OCI-LY7 (cell line): ENCODE measurements around the gene GALNT2. TPM values are rescaled to one million over a fixed set of nuclear protein-coding genes. Genes with fewer than 3 reads are reported as not detected.

ENCODE experiments used
- BruUV-seq: library from RNA; stranded (reverse); fragments of 400-500 nt; replicated peaks from 2 replicates; lab custom pipeline; 2021; lab: Mats Ljungman, UMichigan
- CTCF ChIA-PET: fragments of 300-600 bp; sonication (Branson Sonifier 250); formaldehyde crosslinking; loops from one replicate; lab custom pipeline; 2022; ENCODE audit warnings: antibody characterized with exemption; ENCODE audit not compliant: unreplicated experiment; lab: Charles Lee
- POLR2A ChIA-PET: fragments of 300-600 bp; sonication (Branson Sonifier 250); formaldehyde crosslinking; loops from one replicate; lab custom pipeline; 2022; ENCODE audit warnings: antibody characterized with exemption; lab: Charles Lee
- DNase-seq: peaks from one replicate; pipeline ENCODE4 v3.0.0-alpha.2; 2015; ENCODE audit warnings: low spot score
- H2AFZ ChIP-seq: fragments of 200-600 bp; sonication (generic), shearing (Covaris generic); 2 replicates; pipeline ENCODE4 v1.6.1; 2014; ENCODE audit warnings: mild to moderate bottlenecking, antibody characterized with exemption, low read length, moderate library complexity
- H3K27ac ChIP-seq: fragments of 200-600 bp; sonication (generic); 2 replicates; pipeline ENCODE4 v1.5.1; 2014; ENCODE audit warnings: mixed run types, low read depth, mild to moderate bottlenecking, moderate library complexity, low read length, inconsistent platforms; ENCODE audit not compliant: poor library complexity, severe bottlenecking
- H3K36me3 ChIP-seq: fragments of 200-600 bp; sonication (generic); 2 replicates; pipeline ENCODE4 v1.6.1; 2014; ENCODE audit warnings: mild to moderate bottlenecking, antibody characterized with exemption, low read length, moderate library complexity, mixed read lengths; ENCODE audit not compliant: insufficient read depth
- H3K4me1 ChIP-seq: fragments of 200-600 bp; sonication (generic); 2 replicates; pipeline ENCODE4 v1.5.1; 2014; ENCODE audit warnings: mild to moderate bottlenecking, low read length; ENCODE audit not compliant: insufficient read depth, poor library complexity, severe bottlenecking
- H3K4me2 ChIP-seq: fragments of 200-600 bp; sonication (generic); 2 replicates; pipeline ENCODE4 v1.6.1; 2014; ENCODE audit warnings: mild to moderate bottlenecking, low read length
- H3K4me3 ChIP-seq: fragments of 200-600 bp; sonication (generic); 2 replicates; pipeline ENCODE4 v1.5.1; 2014; ENCODE audit warnings: mild to moderate bottlenecking, low read depth, low read length; ENCODE audit not compliant: poor library complexity, severe bottlenecking
- H3K79me2 ChIP-seq: fragments of 200-600 bp; sonication (generic); 2 replicates; pipeline ENCODE4 v1.6.1; 2016; ENCODE audit warnings: low read depth, mild to moderate bottlenecking, low read length, moderate library complexity, mixed read lengths; ENCODE audit not compliant: insufficient read depth
- H3K9me2 ChIP-seq: fragments of 200-600 bp; sonication (generic); 2 replicates; pipeline ENCODE4 v1.6.1; 2016; ENCODE audit warnings: mild to moderate bottlenecking, low read length, mixed read lengths; ENCODE audit not compliant: insufficient read depth
- H3K9me3 ChIP-seq: fragments of 200-600 bp; sonication (generic); 2 replicates; pipeline ENCODE4 v1.6.1; 2014; ENCODE audit warnings: mild to moderate bottlenecking, mixed run types, low read length, mixed read lengths
- H4K20me1 ChIP-seq: fragments of 200-600 bp; sonication (generic); 2 replicates; pipeline ENCODE4 v1.6.1; 2014; ENCODE audit warnings: mild to moderate bottlenecking, antibody characterized with exemption, low read length, moderate library complexity, mixed read lengths; ENCODE audit not compliant: insufficient read depth
- CTCF ChIP-seq: fragments of 200-600 bp; sonication (generic); conservative IDR thresholded peaks from 2 replicates; pipeline ENCODE4 v1.5.1; 2014; ENCODE audit warnings: mild to moderate bottlenecking, antibody characterized with exemption, low read length, moderate library complexity, mixed read lengths
- EZH2phosphoT487 ChIP-seq: fragments of 200-600 bp; sonication (generic); IDR thresholded peaks from 2 replicates; pipeline ENCODE4 v1.6.1; 2018; ENCODE audit warnings: low read depth, borderline replicate concordance, mild to moderate bottlenecking, mixed run types, antibody characterized with exemption, low read length, moderate library complexity, mixed read lengths
- intact Hi-C: fragments of 100-400 bp; cut with micrococcal nuclease; formaldehyde crosslinking; loops from one replicate; pipeline ENCODE4 v1.10.0; 2022; ENCODE audit not compliant: unreplicated experiment
- total RNA-seq, 2 experiments: library from RNA; depleted of rRNA in 1 of 2; stranded (reverse); fragments of >200 nt in 1 of 2; shearing (Covaris generic) in 1 of 2; gene quantifications; 2 replicates each; pipeline ENCODE4 v1.2.3, GENCODE V29; 2014 to 2022

Gene GALNT2
- total RNA-seq, 2 experiments from 2014 or later: 29.9 to 67.3 TPM

GRCh38 chr1:230136453-230137336, 69.7 kb downstream of the GALNT2 start:
- Histone ChIP-seq H4K20me1 (no peaks in the 10 kb centered on the region), H3K9me2 (no peaks in the 10 kb centered on the region), H3K9me3 (no peaks in the 10 kb centered on the region), H3K4me2 (peak overlapping the region; percentile 19; the same call in 1 of the 2 replicates), H3K4me1 (peaks cover 64% of the 10 kb centered on the region), H2AFZ (no peak overlapping the region), H3K79me2 (peaks cover 17% of the 10 kb centered on the region; the same call in 1 of the 2 replicates), H3K27ac (no peak overlapping the region), H3K36me3 (no peaks in the 10 kb centered on the region), H3K4me3 (no peak overlapping the region)
- ChIA-PET POLR2A (interaction anchor here (0.6 to 2.5 kb wide), 2 partner anchors 9 to 15 kb away, joined by 3 to 19 read pairs; no protein-coding TSS in a partner anchor), CTCF (interaction anchor here (1.5 kb wide), 1 partner anchor 11 kb away, joined by 4 read pairs; no protein-coding TSS in a partner anchor)
- DNase-seq: no peak
- TF ChIP-seq EZH2phosphoT487 (no peak), CTCF (no peak)
- intact Hi-C loops: no loop called here
- no TSS peak for BruUV-seq

GRCh38 chr1:230137337-230137815, 70.3 kb downstream of the GALNT2 start:
- Histone ChIP-seq H3K79me2 (peaks cover 14% of the 10 kb centered on the region; the same call in 1 of the 2 replicates), H3K4me3 (no peak overlapping the region), H3K9me2 (no peaks in the 10 kb centered on the region), H3K4me1 (peaks cover 60% of the 10 kb centered on the region), H3K36me3 (no peaks in the 10 kb centered on the region), H3K4me2 (peak overlapping the region; percentile 11; the same call in 1 of the 2 replicates), H4K20me1 (no peaks in the 10 kb centered on the region), H2AFZ (no peak overlapping the region), H3K9me3 (no peaks in the 10 kb centered on the region), H3K27ac (no peak overlapping the region)
- intact Hi-C loops: no loop called here
- CTCF ChIA-PET: interaction anchor here (1.5 kb wide), 1 partner anchor 10 kb away, joined by 4 read pairs; no protein-coding TSS in a partner anchor
- TF ChIP-seq EZH2phosphoT487 (no peak), CTCF (no peak)
- BruUV-seq: no TSS peak
- DNase-seq: no peak
- POLR2A ChIA-PET: interaction anchor here (2.5 kb wide), 1 partner anchor 9 kb away, joined by 19 read pairs; no protein-coding TSS in a partner anchor
